ENCODE measurements around the gene INPP1. TPM values are rescaled to one million over a fixed set of nuclear protein-coding genes. Genes with fewer than 3 reads are reported as not detected.

The INPP1 gene
- total RNA-seq, 1 experiment from 2014 or later = 12.6 TPM

DNA sequence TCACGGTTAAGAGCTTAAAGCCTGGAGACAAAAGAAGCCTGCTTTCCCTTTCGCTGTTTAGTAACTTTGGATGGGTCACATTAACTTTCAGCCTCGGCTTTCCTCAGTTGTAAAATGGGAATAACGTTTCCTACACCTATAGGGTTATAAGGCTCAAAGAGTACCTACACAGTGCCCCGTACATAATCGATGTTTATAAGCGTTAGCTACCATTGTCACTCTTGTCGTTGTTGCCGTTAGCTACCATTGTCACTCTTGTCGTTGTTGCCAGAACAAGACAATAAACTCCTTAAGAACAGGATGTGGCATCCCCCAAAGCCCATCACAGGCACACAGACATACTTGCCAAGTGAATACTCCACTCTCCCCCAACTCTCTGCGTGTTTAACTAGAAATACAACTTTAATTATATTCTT is 63.9 kb downstream of the INPP1 start:
- DNase-seq (ENCODE audit: extremely low read depth, low read depth) = no peak

DNA sequence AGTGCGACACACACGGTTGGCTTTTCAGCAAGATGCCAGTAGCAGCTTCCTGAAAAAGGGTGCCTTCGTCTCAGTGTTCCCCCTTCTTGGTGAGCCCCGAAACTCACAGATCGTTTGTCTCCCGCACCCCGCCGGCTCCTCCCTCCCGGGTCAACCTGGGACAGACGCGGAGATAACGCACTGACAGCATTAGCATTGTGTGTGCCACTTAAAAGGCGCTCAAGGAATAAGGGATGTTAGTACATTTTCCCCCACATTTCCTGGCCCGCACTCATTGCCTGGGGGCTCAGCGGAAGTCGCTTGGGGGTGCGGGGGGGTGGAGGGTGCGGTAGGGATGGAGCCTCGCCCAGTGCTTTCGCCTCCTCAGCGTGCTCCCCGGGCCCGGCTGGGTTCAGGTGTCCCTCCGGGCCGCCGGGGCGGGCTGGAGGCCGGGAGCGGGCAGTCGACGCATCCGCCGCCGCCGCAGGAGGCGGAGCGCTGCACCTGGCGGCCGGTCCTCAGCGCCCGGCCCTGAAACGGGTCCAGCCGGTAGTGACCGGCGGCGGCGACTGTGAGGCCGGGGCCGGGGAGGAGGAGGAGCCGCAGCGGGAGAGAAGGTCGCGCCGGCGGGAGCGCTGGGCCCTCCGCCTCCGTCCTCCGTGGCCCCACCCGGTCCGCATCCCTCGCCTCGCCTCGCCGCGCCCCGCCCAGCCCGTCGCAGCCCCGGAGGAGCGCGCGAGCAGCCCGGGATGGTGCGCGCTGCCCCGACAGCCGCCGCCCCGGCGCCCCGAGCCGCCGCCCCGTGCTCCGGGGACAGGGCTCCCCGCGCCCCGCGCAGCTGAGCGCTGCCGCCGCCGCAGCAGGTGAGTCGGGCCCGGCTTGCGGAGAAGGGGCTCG is 64.5 kb downstream of the INPP1 start, which contains the start of gene MFSD6:
Gene MFSD6, plus strand, starts transcription at position 694 of the 876 bp plus-strand sequence. CDS start 27,675 bp downstream, outside the sequence.
- DNase-seq (ENCODE audit: extremely low read depth, low read depth) = peak; percentile 27

DNA sequence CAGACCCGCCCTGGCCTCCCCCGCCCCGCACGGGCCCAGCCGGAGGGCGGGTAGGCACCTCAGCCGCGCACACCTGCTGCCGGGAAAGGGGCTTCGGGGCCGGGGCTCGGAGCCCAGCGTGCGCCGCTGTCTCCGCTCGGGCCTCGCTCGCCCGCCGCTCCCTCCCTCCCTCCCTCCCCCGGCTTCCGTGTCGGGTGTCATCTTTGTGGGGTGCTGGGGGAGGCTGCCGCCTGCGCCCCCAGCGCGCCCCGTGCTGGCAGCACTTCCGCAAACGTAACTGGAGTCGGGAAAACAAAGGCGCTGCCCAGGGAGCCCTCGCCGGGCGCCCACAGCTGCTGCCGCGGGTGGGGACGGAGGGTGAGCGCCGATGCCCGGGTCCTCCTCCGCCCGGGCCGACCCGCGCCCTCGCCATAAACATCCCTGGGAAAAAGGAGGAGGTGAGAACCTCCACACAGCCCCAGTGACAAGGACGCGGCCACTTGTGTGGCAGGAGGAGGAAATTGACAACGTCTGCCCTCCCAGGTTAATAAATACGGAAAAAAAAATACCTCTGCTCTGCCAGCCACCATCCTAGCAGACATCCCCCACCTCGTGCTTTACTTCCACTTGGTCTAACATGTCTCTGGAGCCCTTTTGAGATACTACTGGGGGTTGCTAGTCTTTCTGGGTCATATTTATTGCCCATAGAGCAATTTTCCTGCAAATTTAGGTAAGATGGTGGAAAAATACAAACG is 65.3 kb downstream of the INPP1 start:
- DNase-seq (ENCODE audit: extremely low read depth, low read depth) = peak; percentile 25

DNA sequence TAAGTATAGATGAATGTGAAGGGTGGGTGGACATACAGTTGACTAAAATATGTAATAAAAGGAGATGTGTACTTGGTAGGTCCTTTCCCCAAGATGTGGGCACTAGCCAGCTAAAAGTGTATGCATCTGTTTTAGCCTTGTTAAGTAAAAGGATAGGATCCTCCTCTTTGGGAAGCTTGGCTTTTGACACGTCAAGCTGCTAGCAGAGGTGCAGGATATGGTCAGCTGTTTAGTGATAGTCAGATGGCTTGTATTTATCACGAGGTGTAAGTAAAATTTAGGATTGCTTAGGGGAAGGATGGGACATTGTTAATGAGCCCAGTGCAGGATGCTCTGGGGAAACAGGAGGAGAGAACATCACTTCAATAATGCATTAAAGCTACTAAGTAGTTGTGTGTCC is 66.2 kb downstream of the INPP1 start:
- DNase-seq (ENCODE audit: extremely low read depth, low read depth) = no peak

DNA sequence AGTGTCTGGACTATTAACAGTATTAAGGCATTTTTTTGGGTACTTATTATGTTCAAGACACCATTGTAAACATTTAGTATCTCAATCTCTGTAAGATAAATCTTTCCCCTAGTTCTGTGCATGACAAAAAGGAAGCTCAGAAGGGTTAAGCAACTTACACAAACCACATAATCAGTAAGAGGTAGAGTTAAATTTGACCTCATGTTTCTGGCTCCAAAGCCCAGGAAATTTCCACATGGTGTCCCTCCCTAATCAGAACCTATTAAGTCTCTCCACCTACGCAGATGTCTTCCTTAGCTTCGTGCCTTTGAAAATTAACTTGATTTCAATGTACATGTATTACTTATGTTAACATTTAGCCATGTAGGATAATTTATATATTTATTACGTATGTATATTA is 66.8 kb downstream of the INPP1 start:
- DNase-seq (ENCODE audit: extremely low read depth, low read depth) = no peak

DNA sequence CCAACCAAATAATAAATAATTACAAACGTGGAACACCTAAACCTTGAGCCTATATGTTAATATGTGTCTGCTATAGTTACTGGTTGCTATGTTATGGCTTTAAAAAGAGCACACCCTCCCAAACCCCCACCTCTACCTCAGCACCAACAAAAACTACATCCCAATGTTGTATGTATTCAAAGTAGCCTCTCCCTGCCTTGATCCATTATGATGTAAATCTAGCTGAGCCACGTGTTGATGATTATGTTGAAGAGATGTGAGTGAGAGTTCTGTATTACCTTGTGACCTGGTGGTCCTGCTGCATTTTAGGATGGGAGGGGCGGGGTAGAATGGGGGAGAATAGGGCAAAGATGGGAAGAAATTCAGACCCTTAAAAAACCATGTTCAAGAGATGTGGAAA is 69.6 kb downstream of the INPP1 start:
- DNase-seq (ENCODE audit: extremely low read depth, low read depth) = no peak

DNA sequence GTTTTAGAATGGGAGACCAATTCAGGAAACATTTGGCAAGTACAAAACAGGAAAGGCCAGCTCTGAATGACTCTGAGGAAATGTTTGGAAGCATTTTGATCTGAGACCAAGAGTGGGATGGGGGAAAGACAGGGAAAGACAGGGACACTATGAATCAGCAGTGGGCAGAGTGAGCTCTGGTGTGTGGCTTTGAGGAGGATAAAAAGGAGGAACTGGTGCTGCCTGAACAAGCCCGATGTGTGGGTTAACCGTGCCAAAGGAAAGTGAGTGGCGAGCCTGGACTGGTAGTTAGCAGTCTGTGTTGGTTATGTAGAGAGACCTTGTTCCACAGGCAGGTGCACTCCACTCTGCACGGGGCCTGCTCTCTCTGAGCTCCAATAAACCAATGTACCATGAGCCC is 70.0 kb downstream of the INPP1 start:
- no peak for DNase-seq (ENCODE audit: extremely low read depth, low read depth)

DNA sequence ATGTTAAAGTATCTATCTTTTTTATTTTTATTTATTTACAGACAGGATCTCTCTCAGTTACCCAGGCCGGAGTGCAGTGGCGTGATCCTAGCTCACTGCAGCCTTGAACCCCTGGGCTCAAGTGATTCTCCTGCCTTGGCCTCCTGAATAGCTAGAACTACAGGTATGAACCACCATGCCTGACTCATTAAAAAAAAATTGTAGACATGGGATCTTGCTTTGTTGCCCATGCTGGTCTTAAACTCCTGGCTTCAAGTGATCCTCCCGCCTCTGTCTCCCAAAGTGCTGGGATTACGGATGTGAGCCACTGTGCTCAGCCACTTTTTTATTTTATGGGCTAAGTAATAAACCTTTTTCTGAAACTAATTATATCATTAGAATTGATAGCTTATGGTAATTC is 71.9 kb downstream of the INPP1 start:
- no peak for DNase-seq (ENCODE audit: extremely low read depth, low read depth)

DNA sequence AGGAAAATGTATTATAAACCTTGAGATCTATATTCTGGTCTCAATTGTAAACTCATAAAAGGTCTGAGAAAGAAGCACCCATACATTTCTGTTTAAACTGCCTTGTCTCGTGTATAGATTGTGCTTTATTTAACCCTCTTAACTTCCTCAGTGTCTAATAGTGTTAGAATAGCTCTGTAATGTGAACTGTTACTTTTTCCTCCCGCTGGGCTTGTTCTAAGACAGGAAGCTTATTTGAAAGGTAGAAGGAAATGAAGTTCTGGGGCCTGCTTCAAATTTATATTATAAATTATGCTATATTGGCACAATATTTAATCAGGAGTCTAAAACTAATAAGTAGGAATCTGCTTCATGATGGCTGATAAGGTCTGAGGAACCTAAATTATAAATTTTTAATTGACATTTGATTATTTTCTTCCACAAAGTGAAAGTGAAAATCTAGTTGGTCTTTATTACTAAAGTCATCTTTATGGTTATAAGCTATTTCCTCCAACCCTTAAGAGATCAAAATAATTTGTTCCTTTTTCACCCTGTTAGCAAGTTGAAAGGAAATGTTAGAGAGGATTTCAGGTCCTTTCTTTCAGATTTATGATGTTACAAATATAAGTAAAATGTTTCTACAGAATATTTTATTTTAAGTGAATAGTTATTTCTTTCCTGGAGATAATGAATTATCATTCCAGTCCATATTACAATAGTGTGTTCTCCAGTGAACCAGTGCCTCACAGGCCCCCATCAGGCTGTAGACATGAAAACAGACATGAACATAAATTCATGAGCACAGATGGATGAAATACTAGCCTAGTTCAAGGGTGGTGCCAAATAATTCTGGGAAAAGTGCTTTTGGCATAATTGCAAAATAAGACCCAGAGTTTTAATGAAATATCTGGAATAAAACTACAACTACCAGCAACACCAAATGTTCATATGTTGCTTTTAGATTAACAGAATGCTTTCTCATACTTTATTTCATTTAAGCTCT is 72.7 kb downstream of the INPP1 start:
- no peak for DNase-seq (ENCODE audit: extremely low read depth, low read depth)

DNA sequence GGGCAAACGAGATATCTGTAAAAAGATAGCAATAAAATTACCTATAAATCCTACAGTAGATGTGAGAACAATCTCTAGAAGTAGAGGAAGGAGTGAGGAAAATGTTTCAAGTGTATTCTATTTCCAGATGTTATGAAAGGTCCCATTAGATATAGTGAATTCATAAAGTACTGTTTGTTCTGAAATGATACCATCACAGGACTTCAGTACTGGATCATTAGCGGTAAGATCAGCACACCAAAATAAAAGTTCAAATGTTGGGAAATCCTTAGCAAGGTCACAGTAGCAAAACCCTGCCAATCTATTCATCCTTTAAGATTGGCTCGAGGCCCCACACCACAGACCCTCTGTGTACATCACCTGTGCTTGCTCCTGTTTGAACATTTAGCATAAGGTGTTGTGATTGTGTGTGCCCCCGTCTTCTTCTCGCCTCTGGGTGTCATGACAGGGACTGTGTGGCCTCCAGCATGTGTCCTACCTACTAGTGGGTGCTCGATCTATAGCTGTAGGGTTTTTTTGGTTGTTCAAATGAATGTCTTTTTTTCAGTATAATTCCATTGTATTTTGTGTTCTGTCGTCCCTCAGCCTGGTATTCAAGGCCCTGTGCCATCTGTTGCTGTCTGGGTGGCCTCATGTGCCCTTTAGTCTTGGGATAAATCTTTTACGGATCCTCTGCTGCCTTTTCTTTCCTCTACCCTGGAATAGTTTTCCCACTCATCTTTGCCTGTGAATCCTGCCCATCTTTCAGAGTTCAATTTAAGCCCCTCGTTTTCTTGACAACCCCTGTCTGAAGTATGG is 73.9 kb downstream of the INPP1 start:
- no peak for DNase-seq (ENCODE audit: extremely low read depth, low read depth)

DNA sequence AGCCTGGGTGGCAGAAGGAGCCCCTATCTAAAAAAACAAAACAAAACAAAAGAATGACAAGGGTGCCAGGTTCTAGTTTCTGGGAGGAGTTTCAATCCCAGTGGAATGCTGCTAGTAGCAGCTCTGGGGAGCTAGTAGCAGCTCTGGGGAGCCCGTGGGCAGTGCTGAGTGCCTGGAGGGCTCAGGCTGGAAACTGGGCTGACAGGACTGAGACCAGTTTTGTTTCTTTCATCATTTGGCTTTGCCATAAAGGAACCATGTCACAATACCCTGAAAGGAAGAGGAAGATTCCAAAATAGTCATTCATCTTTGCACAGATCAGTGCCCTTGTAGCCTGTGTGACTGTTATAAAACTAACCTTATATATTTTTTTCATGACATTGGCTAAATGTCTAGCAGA is 75.3 kb downstream of the INPP1 start:
- DNase-seq (ENCODE audit: extremely low read depth, low read depth) = no peak

DNA sequence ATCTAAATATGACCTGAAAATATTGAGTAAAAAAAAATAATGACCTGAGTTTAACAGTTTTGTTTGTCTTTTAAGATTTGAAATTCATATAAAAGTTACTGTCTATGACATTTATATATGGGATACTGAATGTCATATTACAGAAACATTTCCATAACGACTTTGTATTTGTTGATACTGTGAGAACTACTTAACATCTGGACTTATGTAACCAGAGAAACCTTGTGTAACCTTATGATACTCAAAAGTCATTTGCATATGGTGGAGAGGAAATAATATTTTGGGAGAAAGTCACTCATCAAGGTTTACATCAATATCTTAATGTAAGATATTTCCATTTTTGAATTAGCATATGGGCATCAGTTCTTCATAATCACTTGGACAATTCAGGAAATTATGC is 77.4 kb downstream of the INPP1 start:
- no peak for DNase-seq (ENCODE audit: extremely low read depth, low read depth)

Other genes with a start within 250 kb of the INPP1 start
- 10.0 and 12.4 TPM in 2 replicates for gene HIBCH, start 23.8 kb upstream of the INPP1 start, total RNA-seq (2014; rRNA removed; shearing (Covaris generic))
- gene MFSD6, start 64.8 kb downstream of the INPP1 start, total RNA-seq (2014; rRNA removed; shearing (Covaris generic)) = 23.0 and 28.4 TPM in 2 replicates
- gene NEMP2, start 191.1 kb downstream of the INPP1 start, total RNA-seq (2014; rRNA removed; shearing (Covaris generic)) = 12.9 and 13.0 TPM in 2 replicates